H9 (cell line): ENCODE data around the gene TMEM255A. TPM values are rescaled to one million over a fixed set of nuclear protein-coding genes. Genes with fewer than 3 reads are reported as not detected.

Source experiments
- DNase-seq: peaks from one replicate; pipeline ENCODE4 v3.0.0-alpha.2; 2017
- H2AFZ ChIP-seq: one replicate; pipeline ENCODE4 v1.6.1; 2013; ENCODE audit warnings: mild to moderate bottlenecking, low read length, control low read depth, moderate library complexity
- H2AK5ac ChIP-seq: 2 replicates; pipeline ENCODE4 v1.6.1; 2013; ENCODE audit warnings: low read length, control low read depth, mixed read lengths; ENCODE audit not compliant: insufficient read length
- H2BK120ac ChIP-seq: one replicate; pipeline ENCODE4 v1.6.1; 2013; ENCODE audit warnings: low read depth, mild to moderate bottlenecking, low read length, control low read depth, inconsistent platforms; ENCODE audit not compliant: poor library complexity, severe bottlenecking
- H2BK12ac ChIP-seq: 2 replicates; pipeline ENCODE4 v1.6.1; 2013; ENCODE audit warnings: low read length, control low read depth, mixed read lengths, low read depth; ENCODE audit not compliant: insufficient read length
- H2BK15ac ChIP-seq: 2 replicates; pipeline ENCODE4 v1.6.1; 2013; ENCODE audit warnings: low read depth, low read length, control low read depth
- H2BK20ac ChIP-seq: one replicate; pipeline ENCODE4 v1.6.1; 2013; ENCODE audit warnings: low read depth, mild to moderate bottlenecking, low read length, control low read depth, inconsistent platforms; ENCODE audit not compliant: poor library complexity, severe bottlenecking
- H2BK5ac ChIP-seq: 2 replicates; pipeline ENCODE4 v1.6.1; 2013; ENCODE audit warnings: low read length, control low read depth, mixed read lengths; ENCODE audit not compliant: insufficient read length
- H3K14ac ChIP-seq: 2 replicates; pipeline ENCODE4 v1.6.1; 2013; ENCODE audit warnings: low read length, control low read depth; ENCODE audit not compliant: insufficient read depth
- H3K18ac ChIP-seq: 2 replicates; pipeline ENCODE4 v1.6.1; 2013; ENCODE audit warnings: low read depth, mild to moderate bottlenecking, mixed read lengths, low read length, control low read depth; ENCODE audit not compliant: insufficient read length
- H3K23ac ChIP-seq: 2 replicates; pipeline ENCODE4 v1.6.1; 2013; ENCODE audit warnings: low read length, control low read depth, mixed read lengths, low read depth; ENCODE audit not compliant: insufficient read length
- H3K23me2 ChIP-seq: 2 replicates; pipeline ENCODE4 v1.6.1; 2013; ENCODE audit warnings: low read depth, mild to moderate bottlenecking, mixed read lengths, low read length, control low read depth; ENCODE audit not compliant: insufficient read length, poor library complexity, severe bottlenecking
- H3K27ac ChIP-seq: 2 replicates; pipeline ENCODE4 v1.5.1; 2013; ENCODE audit warnings: low read length, control low read depth, mixed read lengths, low read depth; ENCODE audit not compliant: insufficient read length
- H3K27me3 ChIP-seq: 2 replicates; pipeline ENCODE4 v1.6.1; 2013; ENCODE audit warnings: low read length, control low read depth, inconsistent platforms; ENCODE audit not compliant: insufficient read depth
- H3K4ac ChIP-seq: 2 replicates; pipeline ENCODE4 v1.6.1; 2013; ENCODE audit warnings: low read depth, mild to moderate bottlenecking, control low read depth, inconsistent platforms, low read length, moderate library complexity
- H3K4me1 ChIP-seq: 2 replicates; pipeline ENCODE4 v1.6.1; 2013; ENCODE audit warnings: low read length, control low read depth, inconsistent platforms; ENCODE audit not compliant: insufficient read depth
- H3K4me2 ChIP-seq: 2 replicates; pipeline ENCODE4 v1.6.1; 2013; ENCODE audit warnings: low read length, control low read depth, mixed read lengths; ENCODE audit not compliant: insufficient read length, insufficient read depth
- H3K56ac ChIP-seq: 2 replicates; pipeline ENCODE4 v1.6.1; 2013; ENCODE audit warnings: low read depth, mild to moderate bottlenecking, mixed read lengths, low read length, control low read depth; ENCODE audit not compliant: insufficient read length
- H3K79me1 ChIP-seq: 2 replicates; pipeline ENCODE4 v1.6.1; 2013; ENCODE audit warnings: low read depth, mild to moderate bottlenecking, moderate library complexity, low read length, control low read depth, inconsistent platforms; ENCODE audit not compliant: insufficient read depth, poor library complexity, severe bottlenecking
- H3K79me2 ChIP-seq: 2 replicates; pipeline ENCODE4 v1.6.1; 2013; ENCODE audit warnings: low read length, control low read depth, inconsistent platforms; ENCODE audit not compliant: insufficient read depth
- H3K9ac ChIP-seq: 2 replicates; pipeline ENCODE4 v1.6.1; 2013; ENCODE audit warnings: low read length, control low read depth, mixed read lengths; ENCODE audit not compliant: insufficient read length; ENCODE audit errors: extremely low read depth
- H3K9me3 ChIP-seq: one replicate; pipeline ENCODE4 v1.6.1; 2013; ENCODE audit warnings: low read depth, low read length, inconsistent platforms; ENCODE audit not compliant: control insufficient read depth
- H3T11ph ChIP-seq: one replicate; pipeline ENCODE4 v1.6.1; 2013; ENCODE audit warnings: mild to moderate bottlenecking, low read length, control low read depth, inconsistent platforms
- H4K20me1 ChIP-seq: one replicate; pipeline ENCODE4 v1.6.1; 2013; ENCODE audit not compliant: control insufficient read depth, insufficient read length, insufficient read depth
- H4K5ac ChIP-seq: 2 replicates; pipeline ENCODE4 v1.6.1; 2013; ENCODE audit warnings: low read depth, mild to moderate bottlenecking, mixed read lengths, low read length, control low read depth; ENCODE audit not compliant: insufficient read length
- H4K8ac ChIP-seq: replicated peaks from 2 replicates; pipeline ENCODE4 v1.6.1; 2013; ENCODE audit warnings: low read length, control low read depth, mixed read lengths, low read depth; ENCODE audit not compliant: insufficient read length
- H4K91ac ChIP-seq: 2 replicates; pipeline ENCODE4 v1.6.1; 2013; ENCODE audit warnings: low read depth, mild to moderate bottlenecking, moderate library complexity, mixed read lengths, low read length, control low read depth; ENCODE audit not compliant: insufficient read length
- H3K27ac Mint-ChIP-seq, 3 experiments: 2 replicates in 2 of 3; 3 replicates in 1 of 3; pipeline ENCODE4 v1.8.0; 2020 to 2021; ENCODE audit warnings: mixed read lengths in 3 of 3, mild to moderate bottlenecking in 1 of 3, moderate library complexity in 1 of 3
- H3K27me3 Mint-ChIP-seq: 2 replicates; pipeline ENCODE4 v1.8.0; 2021; ENCODE audit warnings: low read depth, mild to moderate bottlenecking, moderate library complexity, mixed read lengths
- H3K36me3 Mint-ChIP-seq, 3 experiments: 2 replicates in 2 of 3; 3 replicates in 1 of 3; pipeline ENCODE4 v1.8.0; 2020 to 2021; ENCODE audit warnings: low read depth in 3 of 3, mixed read lengths in 3 of 3; ENCODE audit not compliant: insufficient read depth in 1 of 3
- H3K4me1 Mint-ChIP-seq, 2 experiments: 2 replicates each; pipeline ENCODE4 v1.8.0; 2020; ENCODE audit warnings: mixed read lengths in 2 of 2
- H3K4me3 Mint-ChIP-seq, 2 experiments: 2 replicates in 1 of 2; 3 replicates in 1 of 2; pipeline ENCODE4 v1.8.0; 2020 to 2021; ENCODE audit warnings: mild to moderate bottlenecking in 2 of 2, mixed read lengths in 2 of 2, moderate library complexity in 1 of 2
- H3K9me3 Mint-ChIP-seq, 2 experiments: 2 replicates in 1 of 2; 3 replicates in 1 of 2; pipeline ENCODE4 v1.8.0; 2020; ENCODE audit warnings: mild to moderate bottlenecking in 2 of 2, mixed read lengths in 2 of 2, moderate library complexity in 1 of 2
- WGBS: extraction: QIAGEN DNeasy Blood & Tissue Kit; methylation state at CpG from one replicate; pipeline ENCODE4 v1.1.7; 2013; ENCODE audit warnings: missing lambda C conversion rate, low lambda C conversion rate, mixed read lengths; ENCODE audit not compliant: insufficient read length; ENCODE audit errors: extremely low coverage; 5-methylcytosine and 5-hydroxymethylcytosine counted together
- total RNA-seq: library from RNA; stranded (reverse); gene quantifications from 2 replicates; pipeline ENCODE4 v1.2.1, GENCODE V29; 2021
- TF ChIP-seq, protein P1 (sequence below): fragments of 200-600 bp; sonication (generic); conservative IDR thresholded peaks from 3 replicates; pipeline ENCODE4 v1.8.0; 2021; ENCODE audit warnings: antibody characterized with exemption, mild to moderate bottlenecking

TMEM255A gene
- total RNA-seq, 1 experiment from 2014 or later: 0.77 TPM

GRCh38 chrX:120308558-120308957 lies 2.7 kb downstream of the TMEM255A start:
- no peak overlapping the region for H3K56ac ChIP-seq
- H3K9me3 Mint-ChIP-seq: peaks cover 75 to 85% of the 10 kb centered on the region in 2 experiments
- H4K8ac ChIP-seq: no peak overlapping the region
- H3K27ac Mint-ChIP-seq: no peak overlapping the region
- H2BK20ac ChIP-seq: no peak overlapping the region
- H3K14ac ChIP-seq: no peak overlapping the region
- H3K4ac ChIP-seq: no peak overlapping the region
- TF ChIP-seq, protein P1, sequence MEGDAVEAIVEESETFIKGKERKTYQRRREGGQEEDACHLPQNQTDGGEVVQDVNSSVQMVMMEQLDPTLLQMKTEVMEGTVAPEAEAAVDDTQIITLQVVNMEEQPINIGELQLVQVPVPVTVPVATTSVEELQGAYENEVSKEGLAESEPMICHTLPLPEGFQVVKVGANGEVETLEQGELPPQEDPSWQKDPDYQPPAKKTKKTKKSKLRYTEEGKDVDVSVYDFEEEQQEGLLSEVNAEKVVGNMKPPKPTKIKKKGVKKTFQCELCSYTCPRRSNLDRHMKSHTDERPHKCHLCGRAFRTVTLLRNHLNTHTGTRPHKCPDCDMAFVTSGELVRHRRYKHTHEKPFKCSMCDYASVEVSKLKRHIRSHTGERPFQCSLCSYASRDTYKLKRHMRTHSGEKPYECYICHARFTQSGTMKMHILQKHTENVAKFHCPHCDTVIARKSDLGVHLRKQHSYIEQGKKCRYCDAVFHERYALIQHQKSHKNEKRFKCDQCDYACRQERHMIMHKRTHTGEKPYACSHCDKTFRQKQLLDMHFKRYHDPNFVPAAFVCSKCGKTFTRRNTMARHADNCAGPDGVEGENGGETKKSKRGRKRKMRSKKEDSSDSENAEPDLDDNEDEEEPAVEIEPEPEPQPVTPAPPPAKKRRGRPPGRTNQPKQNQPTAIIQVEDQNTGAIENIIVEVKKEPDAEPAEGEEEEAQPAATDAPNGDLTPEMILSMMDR: peak; percentile 57
- H4K5ac ChIP-seq: no peak overlapping the region
- H3K79me1 ChIP-seq: no peaks in the 10 kb centered on the region
- H3K27me3 ChIP-seq: peaks cover 37% of the 10 kb centered on the region; the same call in 1 of the 2 replicates
- H2BK15ac ChIP-seq: no peak overlapping the region
- no peaks in the 10 kb centered on the region; the same call in 1 of the 2 replicates for H3K4me1 ChIP-seq
- H3K27me3 Mint-ChIP-seq: peaks cover 81% of the 10 kb centered on the region
- no peak overlapping the region for H3K27ac ChIP-seq
- H3K23ac ChIP-seq: no peak overlapping the region
- no peak overlapping the region for H2BK5ac ChIP-seq
- no peak overlapping the region for H2AK5ac ChIP-seq
- peak overlapping the region; percentile 62 to 81 for H3K4me3 Mint-ChIP-seq
- peak overlapping the region; percentile 83 for H3K4me2 ChIP-seq
- H2AFZ ChIP-seq: no peak overlapping the region
- H3T11ph ChIP-seq: no peak overlapping the region
- no peak overlapping the region for H4K91ac ChIP-seq
- H3K4me1 Mint-ChIP-seq: peaks cover 22 to 41% of the 10 kb centered on the region in 2 experiments
- H3K36me3 Mint-ChIP-seq: peaks cover 0 to 5% (median 4%) of the 10 kb centered on the region in 3 experiments; a peak in 2 of 7 replicates
- WGBS: no CpG with 5 or more reads among the region's 12 CpGs
- no peak overlapping the region for H3K9ac ChIP-seq
- no peak overlapping the region for H2BK120ac ChIP-seq
- H4K20me1 ChIP-seq: no peaks in the 10 kb centered on the region
- DNase-seq: peak; percentile 79
- H2BK12ac ChIP-seq: no peak overlapping the region
- H3K79me2 ChIP-seq: no peaks in the 10 kb centered on the region
- H3K9me3 ChIP-seq: peaks cover 21% of the 10 kb centered on the region
- H3K23me2 ChIP-seq: peaks cover 20% of the 10 kb centered on the region
- H3K18ac ChIP-seq: no peak overlapping the region
